Spleen (tissue), 11 donors: Measurements from ENCODE around the gene KCNE1. TPM values are rescaled to one million over a fixed set of nuclear protein-coding genes. Genes with fewer than 3 reads are reported as not detected.

Experiments used
- DNase-seq: peaks from one replicate; pipeline ENCODE4 v3.0.0-alpha.2; 2020
- H3K27ac ChIP-seq, 8 donors: fragments of 200-600 bp; sonication (generic) in 7 of 8; 1 replicate in 4 of 8; 2 replicates in 4 of 8; pipeline versions ENCODE4 v1.5.0 to v1.8.0; 2016 to 2021; ENCODE audit warnings: inconsistent platforms in 4 of 8, mild to moderate bottlenecking in 4 of 8, moderate library complexity in 1 of 8
- H3K27me3 ChIP-seq, 7 donors: fragments of 200-600 bp; sonication (generic) in 6 of 7; replicated peaks in 1 of 7; 1 replicate in 4 of 7; 2 replicates in 3 of 7; pipeline versions ENCODE4 v1.5.0 to v1.8.0; 2016 to 2021; ENCODE audit warnings: inconsistent platforms in 3 of 7, mild to moderate bottlenecking in 1 of 7
- H3K36me3 ChIP-seq, 6 donors: fragments of 200-600 bp; sonication (generic) in 5 of 6; 1 replicate in 4 of 6; 2 replicates in 2 of 6; pipeline versions ENCODE4 v1.5.0 to v1.8.0; 2016 to 2021; ENCODE audit warnings: inconsistent platforms in 2 of 6
- H3K4me1 ChIP-seq, 6 donors: fragments of 200-600 bp; sonication (generic) in 5 of 6; 1 replicate in 3 of 6; 2 replicates in 3 of 6; pipeline versions ENCODE4 v1.5.0 to v1.8.0; 2016 to 2021; ENCODE audit warnings: inconsistent platforms in 3 of 6
- H3K4me3 ChIP-seq, 8 donors: fragments of 200-600 bp; sonication (generic) in 7 of 8; 1 replicate in 4 of 8; 2 replicates in 4 of 8; pipeline versions ENCODE4 v1.5.0 to v1.8.0; 2016 to 2021; ENCODE audit warnings: inconsistent platforms in 4 of 8, mild to moderate bottlenecking in 4 of 8, moderate library complexity in 2 of 8
- H3K9me3 ChIP-seq, 8 donors: fragments of 200-600 bp; sonication (generic) in 7 of 8; 1 replicate in 4 of 8; 2 replicates in 4 of 8; pipeline versions ENCODE4 v1.5.0 to v1.8.0; 2016 to 2021; ENCODE audit warnings: inconsistent platforms in 4 of 8
- POLR2A ChIP-seq, 3 donors: fragments of 450-650 bp; IDR thresholded peaks; one replicate each; pipeline ENCODE4 v1.5.1; 2017; ENCODE audit warnings: antibody characterized with exemption in 3 of 3, mild to moderate bottlenecking in 1 of 3
- POLR2AphosphoS5 ChIP-seq, 3 donors: sonication (generic); formaldehyde crosslinking; IDR thresholded peaks; one replicate each; pipeline ENCODE4 v1.5.1; 2017; ENCODE audit warnings: antibody characterized with exemption in 3 of 3
- WGBS, 5 donors: extraction: QIAGEN DNeasy Blood & Tissue Kit in 3 of 5; methylation state at CpG; one replicate each; pipeline versions ENCODE4 v1.1.5 to v1.1.7; 2013 to 2018; 5-methylcytosine and 5-hydroxymethylcytosine counted together
- intact Hi-C: fragments of 100-400 bp; cut with DNase I; formaldehyde crosslinking; loops from one replicate; pipeline ENCODE4 v1.15.0; 2023; ENCODE audit warnings: low total_unique reads
- polyA plus RNA-seq, 3 donors: library from polyadenylated mRNA; stranded (reverse); fragments of 200-250 nt; gene quantifications; one replicate each; pipeline ENCODE4 v1.2.1, GENCODE V29; 2013
- total RNA-seq, 7 donors: library from RNA; depleted of rRNA in 3 of 7; stranded (reverse); fragments of >200 nt in 3 of 7; fragmentation: NEBNext Ultra II Directional in 4 of 7; extraction: Animal tissue kit (Norgen Biotek cat#: 25700) in 4 of 7; gene quantifications; one replicate each; pipeline versions ENCODE4 v1.1.0 to v1.2.1, GENCODE V29; 2016 to 2021
- TF ChIP-seq, protein P1 (sequence below), 11 experiments: fragments of 200-600 bp in 7 of 11; fragments of 450-650 bp in 4 of 11; sonication (generic) in 4 of 11; IDR thresholded peaks in 8 of 11; conservative IDR thresholded peaks in 3 of 11; 1 replicate in 7 of 11; 2 replicates in 4 of 11; pipeline versions ENCODE4 v1.4.0 to v1.8.0; 2016 to 2021; ENCODE audit warnings: antibody characterized with exemption in 11 of 11, inconsistent platforms in 4 of 11, mild to moderate bottlenecking in 1 of 11
- donor health status: healthy with polysubstance abuse.
- donor health status: DM: no; HTN: no; CAD: no; lungs with moderate emphysema.
- donor health status: DM: no; HTN: no; CAD: no.
- donor health status: Bipolar disorder and iron deficiency.
- donor health status: healthy.
- donor health status: DM: no; HTN: no; CAD: no.
- donor health status: DM: yes; HTN: yes; CAD: no.

Gene KCNE1
- total and polyA plus RNA-seq, 10 donors = 0.30 to 50.2 (median 8.1) TPM

DNA sequence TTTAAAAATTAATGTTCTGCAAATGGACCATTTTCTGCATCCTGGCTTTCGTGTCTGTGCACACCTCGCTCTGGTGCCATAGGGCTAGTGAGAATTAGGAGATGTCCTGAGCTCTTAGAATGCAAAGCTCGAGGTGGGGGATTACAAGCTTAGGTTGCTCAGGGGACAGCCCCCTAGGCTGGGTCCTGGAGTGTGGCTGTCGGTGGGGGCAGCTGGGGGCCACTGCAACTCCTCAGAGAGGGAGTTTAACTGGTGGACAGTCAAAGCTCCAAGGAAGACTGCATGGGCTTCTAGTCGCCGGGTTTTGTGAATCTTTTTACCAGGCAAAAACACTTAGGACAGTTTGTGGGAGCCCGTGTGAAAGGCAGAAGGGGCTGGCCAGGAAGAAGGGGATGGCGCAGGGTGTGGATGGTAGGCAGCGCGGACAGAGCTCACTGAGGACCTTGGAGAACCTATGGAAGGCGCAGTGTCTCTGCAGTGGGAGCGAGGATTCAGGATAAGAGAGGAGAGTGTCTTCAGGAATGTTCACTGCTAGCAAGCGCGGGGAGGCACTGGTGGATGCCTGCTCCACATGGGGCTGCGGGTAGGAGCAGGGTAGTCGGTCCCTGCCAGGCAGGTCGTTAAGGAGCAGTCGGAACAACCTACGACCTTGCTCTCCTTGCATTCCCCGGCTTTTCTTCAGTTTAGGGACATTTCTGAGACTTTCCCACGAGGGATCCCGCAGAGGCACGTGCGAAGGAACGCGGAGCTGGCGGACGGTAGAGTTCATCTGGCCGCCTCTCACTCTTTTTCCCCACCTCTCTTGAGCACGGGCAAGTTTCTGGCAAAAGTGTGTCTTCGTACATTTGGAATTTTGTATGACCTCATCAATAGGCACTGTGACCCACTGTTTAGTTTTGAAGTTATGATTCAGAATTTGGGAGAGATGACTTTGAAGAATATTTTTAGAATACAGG lies 12.9 kb upstream of the KCNE1 start:
- H3K27me3 ChIP-seq = no peaks in the 10 kb centered on the region
- H3K4me3 ChIP-seq = peak overlapping the region in 1 of 8 donors; percentile 61
- intact Hi-C loops = no loop called here
- DNase-seq = no peak
- peaks cover 0 to 6% (median 0%) of the 10 kb centered on the region in 8 donors for H3K9me3 ChIP-seq
- TF ChIP-seq, protein P1, sequence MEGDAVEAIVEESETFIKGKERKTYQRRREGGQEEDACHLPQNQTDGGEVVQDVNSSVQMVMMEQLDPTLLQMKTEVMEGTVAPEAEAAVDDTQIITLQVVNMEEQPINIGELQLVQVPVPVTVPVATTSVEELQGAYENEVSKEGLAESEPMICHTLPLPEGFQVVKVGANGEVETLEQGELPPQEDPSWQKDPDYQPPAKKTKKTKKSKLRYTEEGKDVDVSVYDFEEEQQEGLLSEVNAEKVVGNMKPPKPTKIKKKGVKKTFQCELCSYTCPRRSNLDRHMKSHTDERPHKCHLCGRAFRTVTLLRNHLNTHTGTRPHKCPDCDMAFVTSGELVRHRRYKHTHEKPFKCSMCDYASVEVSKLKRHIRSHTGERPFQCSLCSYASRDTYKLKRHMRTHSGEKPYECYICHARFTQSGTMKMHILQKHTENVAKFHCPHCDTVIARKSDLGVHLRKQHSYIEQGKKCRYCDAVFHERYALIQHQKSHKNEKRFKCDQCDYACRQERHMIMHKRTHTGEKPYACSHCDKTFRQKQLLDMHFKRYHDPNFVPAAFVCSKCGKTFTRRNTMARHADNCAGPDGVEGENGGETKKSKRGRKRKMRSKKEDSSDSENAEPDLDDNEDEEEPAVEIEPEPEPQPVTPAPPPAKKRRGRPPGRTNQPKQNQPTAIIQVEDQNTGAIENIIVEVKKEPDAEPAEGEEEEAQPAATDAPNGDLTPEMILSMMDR (IDR thresholded peaks at IDR 0.05 in 8 of 11, conservative IDR thresholded peaks at IDR 0.05 in 3 of 11) = no peak
- TF ChIP-seq POLR2AphosphoS5 (IDR thresholded peaks at IDR 0.05) (no peak), POLR2A (IDR thresholded peaks at IDR 0.05) (no peak)
- 79 to 87% (median 82%) methylated on average over 31 of the region's 31 CpGs for WGBS, 5 donors
- H3K36me3 ChIP-seq = peaks cover 0 to 34% (median 9%) of the 10 kb centered on the region in 6 donors
- H3K27ac ChIP-seq = peak overlapping the region in 4 of 8 donors; percentile 78 to 88 (median 84)
- peaks cover 5 to 73% (median 42%) of the 10 kb centered on the region in 6 donors for H3K4me1 ChIP-seq

DNA sequence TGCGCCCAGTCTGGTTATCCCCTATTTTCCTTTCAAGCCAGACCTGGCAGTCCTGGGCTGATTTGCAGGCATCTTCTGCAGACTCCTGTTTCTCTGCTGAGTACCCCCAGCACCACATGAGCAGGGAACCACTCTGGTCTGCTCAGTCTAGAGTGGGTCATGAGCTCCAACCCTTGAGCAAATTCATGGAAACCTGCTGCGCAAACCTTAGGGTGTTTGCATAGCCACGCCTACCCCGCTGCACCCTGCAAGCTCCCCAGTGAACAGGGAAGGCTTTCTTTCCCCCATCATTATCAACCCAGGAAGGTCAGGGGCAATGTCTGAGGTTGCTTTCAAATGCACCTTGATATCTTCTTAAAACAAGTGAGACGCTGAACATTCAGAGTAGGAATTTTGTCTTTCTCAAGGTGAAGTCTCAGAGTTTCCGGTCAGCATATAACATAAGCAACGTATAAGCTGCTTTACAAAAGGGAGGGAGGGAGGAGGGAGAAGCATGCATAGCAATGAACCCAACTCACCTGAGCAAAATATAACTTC lies 11.1 kb upstream of the KCNE1 start:
- H3K36me3 ChIP-seq = peaks cover 0 to 50% (median 9%) of the 10 kb centered on the region in 6 donors
- no peak overlapping the region for H3K4me3 ChIP-seq
- peak overlapping the region in 2 of 8 donors; percentile 77 to 88 for H3K27ac ChIP-seq
- 88 to 95% (median 92%) methylated on average over 7 of the region's 7 CpGs for WGBS, 5 donors
- no peak for DNase-seq
- H3K9me3 ChIP-seq = peaks cover 0 to 4% (median 0%) of the 10 kb centered on the region in 8 donors
- TF ChIP-seq POLR2A (IDR thresholded peaks at IDR 0.05) (no peak), POLR2AphosphoS5 (IDR thresholded peaks at IDR 0.05) (no peak)
- TF ChIP-seq, protein P1 (IDR thresholded peaks at IDR 0.05 in 8 of 11, conservative IDR thresholded peaks at IDR 0.05 in 3 of 11) = no peak
- peaks cover 5 to 90% (median 43%) of the 10 kb centered on the region in 6 donors for H3K4me1 ChIP-seq
- intact Hi-C loops = no loop called here
- H3K27me3 ChIP-seq = no peaks in the 10 kb centered on the region

DNA sequence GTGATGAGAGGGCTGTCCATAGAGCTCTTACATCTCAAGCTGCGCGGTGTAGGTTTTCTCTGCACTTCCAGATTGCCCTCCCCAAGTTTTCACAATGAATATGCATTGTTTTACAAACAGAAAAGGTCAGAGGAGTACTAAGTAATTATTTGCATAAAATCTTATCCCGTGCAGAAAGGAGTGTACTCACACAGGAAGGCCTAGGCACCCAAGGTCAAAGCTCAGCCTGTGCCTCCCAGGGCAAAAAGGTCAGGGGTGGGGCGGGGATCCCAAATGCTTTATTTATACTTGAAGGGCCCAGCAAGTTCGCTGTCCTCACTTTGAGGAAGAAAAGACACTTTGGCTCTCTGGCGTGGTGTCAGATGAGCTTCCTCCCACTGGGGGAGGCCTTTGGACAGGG lies 10.3 kb upstream of the KCNE1 start:
- DNase-seq = no peak
- Histone ChIP-seq H3K4me1 (peaks cover 5 to 93% (median 48%) of the 10 kb centered on the region in 6 donors), H3K36me3 (peaks cover 0 to 58% (median 9%) of the 10 kb centered on the region in 6 donors), H3K4me3 (no peak overlapping the region), H3K27me3 (no peaks in the 10 kb centered on the region), H3K9me3 (no peaks in the 10 kb centered on the region), H3K27ac (peak overlapping the region in 5 of 8 donors; percentile 38 to 88 (median 77))
- TF ChIP-seq POLR2A (IDR thresholded peaks at IDR 0.05) = no peak
- peak in 1 of 3 donors; percentile 17 for TF ChIP-seq POLR2AphosphoS5 (IDR thresholded peaks at IDR 0.05)
- TF ChIP-seq, protein P1 (IDR thresholded peaks at IDR 0.05 in 8 of 11, conservative IDR thresholded peaks at IDR 0.05 in 3 of 11) = no peak
- intact Hi-C loops = no loop called here
- WGBS, 5 donors = 57 to 73% (median 68%) methylated on average over 6 of the region's 6 CpGs

DNA sequence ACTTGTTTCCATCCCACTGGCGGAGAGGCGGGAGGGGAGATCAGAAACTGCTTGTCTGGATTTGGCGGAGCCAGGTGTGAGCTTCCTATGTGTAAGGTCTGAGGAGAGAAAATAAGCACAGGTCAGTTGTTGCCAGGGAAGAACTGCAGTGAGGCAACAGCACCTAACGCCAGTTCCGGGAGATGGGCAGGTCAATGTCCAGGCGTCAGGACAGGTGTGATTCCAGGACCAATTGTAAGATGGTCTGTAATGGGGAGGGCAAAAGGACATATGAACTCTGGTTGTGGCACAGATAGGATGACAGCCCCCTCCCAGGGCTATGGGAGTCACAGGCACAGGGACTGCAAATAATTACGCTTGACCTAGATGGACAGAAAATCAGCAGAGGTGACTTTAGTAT lies 9.6 kb upstream of the KCNE1 start:
- Histone ChIP-seq H3K4me1 (peaks cover 5 to 93% (median 43%) of the 10 kb centered on the region in 6 donors), H3K27me3 (no peaks in the 10 kb centered on the region), H3K27ac (peak overlapping the region in 4 of 8 donors; percentile 71 to 88 (median 78)), H3K36me3 (peaks cover 0 to 65% (median 9%) of the 10 kb centered on the region in 6 donors), H3K4me3 (no peak overlapping the region), H3K9me3 (no peaks in the 10 kb centered on the region)
- DNase-seq = no peak
- 89 to 97% (median 97%) methylated on average over 7 of the region's 7 CpGs for WGBS, 5 donors
- TF ChIP-seq, protein P1 (IDR thresholded peaks at IDR 0.05 in 8 of 11, conservative IDR thresholded peaks at IDR 0.05 in 3 of 11) = no peak
- TF ChIP-seq POLR2AphosphoS5 (IDR thresholded peaks at IDR 0.05) (no peak), POLR2A (IDR thresholded peaks at IDR 0.05) (no peak)
- intact Hi-C loops = no loop called here
